HL-60 (cell line): ENCODE measurements around the gene SIRT4.

Experiments
- DNase-seq, 2 experiments: peaks; one replicate each; pipeline ENCODE4 v3.0.0-alpha.2; 2010 to 2020; ENCODE audit warnings: low read depth in 1 of 2, low spot score in 1 of 2
- H3K27ac ChIP-seq: fragments of 250-450 bp; sonication (Bioruptor Pico); replicated peaks from 2 replicates; pipeline ENCODE4 v1.5.1; 2020; ENCODE audit warnings: mild to moderate bottlenecking, moderate library complexity
- H3K27me3 ChIP-seq: fragments of 250-450 bp; sonication (Bioruptor Pico); 2 replicates; pipeline ENCODE4 v1.5.1; 2021; ENCODE audit warnings: mild to moderate bottlenecking, moderate library complexity; ENCODE audit not compliant: insufficient read depth, poor library complexity, severe bottlenecking
- H3K4me3 ChIP-seq: replicated peaks from 2 replicates; pipeline ENCODE4 v1.5.1; 2011; ENCODE audit warnings: mild to moderate bottlenecking, control low read depth, low read length; ENCODE audit not compliant: insufficient read depth
- CTCF ChIP-seq: IDR thresholded peaks from one replicate; pipeline ENCODE4 v1.5.1; 2011; ENCODE audit warnings: low read length, control low read depth, inconsistent platforms; ENCODE audit not compliant: insufficient read depth
- GABPA ChIP-seq: IDR thresholded peaks from 2 replicates; pipeline ENCODE4 v1.6.1; 2012; ENCODE audit warnings: low read depth
- POLR2AphosphoS5 ChIP-seq: IDR thresholded peaks from 2 replicates; pipeline ENCODE4 v1.6.1; 2012; ENCODE audit warnings: low read depth
- REST ChIP-seq: IDR thresholded peaks from 2 replicates; pipeline ENCODE4 v1.6.1; 2012; ENCODE audit warnings: low read depth; ENCODE audit not compliant: insufficient replicate concordance
- SPI1 ChIP-seq: IDR thresholded peaks from 2 replicates; pipeline ENCODE4 v1.6.1; 2012; ENCODE audit warnings: low read depth, mild to moderate bottlenecking, borderline replicate concordance

SIRT4 gene

GRCh38 chr12:120343039-120343537, 41.0 kb downstream of the SIRT4 start:
- DNase-seq: no peak
- Histone ChIP-seq H3K27ac (no peak overlapping the region), H3K27me3 (no peaks in the 10 kb centered on the region), H3K4me3 (no peak overlapping the region)
- TF ChIP-seq GABPA (no peak), POLR2AphosphoS5 (no peak), SPI1 (no peak), CTCF (no peak), REST (no peak)

- no peak for DNase-seq
- TF ChIP-seq GABPA (no peak), REST (no peak), CTCF (no peak), POLR2AphosphoS5 (no peak), SPI1 (no peak)
- Histone ChIP-seq H3K4me3 (no peak overlapping the region), H3K27me3 (no peaks in the 10 kb centered on the region), H3K27ac (no peak overlapping the region)
These were observed 41.6 kb downstream of the SIRT4 start for GRCh38 chr12:120343692-120344091.

DNA sequence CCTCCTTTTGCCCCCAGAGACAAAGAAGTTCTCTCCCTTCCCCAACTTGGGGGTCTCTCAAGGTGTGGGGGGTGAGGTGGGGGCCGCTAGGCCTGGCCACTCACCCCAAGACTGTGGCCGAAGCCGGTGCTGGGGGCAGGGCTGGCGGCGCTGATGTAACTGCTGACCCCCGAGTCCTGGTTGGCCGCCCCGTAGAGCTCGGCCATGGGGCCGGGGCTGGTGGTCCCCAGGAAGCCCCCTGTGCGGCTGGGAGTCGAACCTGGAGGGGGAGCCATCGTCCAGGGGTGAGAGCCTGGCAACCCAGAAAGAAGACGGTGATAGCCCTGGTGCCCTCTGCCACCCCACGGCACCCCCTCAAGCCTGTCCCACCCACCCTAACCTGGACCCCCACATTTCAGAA, 43.9 kb downstream of the SIRT4 start:
- no peak for TF ChIP-seq GABPA
- TF ChIP-seq CTCF: no peak
- no peak for TF ChIP-seq REST
- no peak for TF ChIP-seq SPI1
- no peak for TF ChIP-seq POLR2AphosphoS5

More for the DNA sequence above, 43.9 kb downstream of the SIRT4 start:
- Histone ChIP-seq H3K27me3 (no peaks in the 10 kb centered on the region), H3K4me3 (no peak overlapping the region), H3K27ac (no peak overlapping the region)
- no peak for DNase-seq
